HG03103 (cell line): ENCODE results near the gene SHROOM3.

Experiments
- ATAC-seq: cut with Tn5 transposase; IDR thresholded peaks from one replicate; pipeline ENCODE4 v1.9.1; 2021; ENCODE audit warnings: low read depth; ENCODE audit not compliant: unreplicated experiment

Gene SHROOM3

GRCh38 chr4:76757418-76757939, 322.4 kb downstream of the SHROOM3 start:
- ATAC-seq: no peak

DNA sequence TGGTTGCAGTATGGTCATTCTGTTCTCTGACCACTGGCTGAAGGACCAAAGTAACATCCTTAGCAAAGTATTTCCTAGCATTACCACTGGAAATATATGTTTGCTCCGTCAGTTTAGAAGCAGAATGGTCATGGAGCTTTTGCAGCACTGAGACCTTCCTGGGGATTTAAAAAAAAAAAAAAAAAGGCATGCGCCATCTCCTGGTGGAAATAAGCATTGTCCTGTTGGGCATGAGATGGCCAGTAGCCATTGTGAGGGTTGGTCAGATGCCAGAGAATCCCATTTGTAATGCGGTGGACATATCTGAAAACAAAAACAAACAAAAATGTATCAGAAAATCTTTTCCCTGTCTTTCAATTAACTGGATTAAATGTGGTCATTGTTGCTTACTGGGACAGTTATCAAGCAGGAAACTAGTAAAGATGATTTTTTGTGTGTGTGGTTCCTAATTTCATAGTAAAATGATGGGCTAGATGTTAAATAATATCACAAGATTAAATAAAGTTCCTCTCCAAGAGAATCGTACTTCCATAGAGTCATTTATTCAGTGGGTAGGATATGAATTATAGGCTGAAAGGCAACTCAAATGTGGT, 323.4 kb downstream of the SHROOM3 start:
- no peak for ATAC-seq

- ATAC-seq: no peak
Observed at GRCh38 chr4:76758996-76759395, 324.0 kb downstream of the SHROOM3 start.

DNA sequence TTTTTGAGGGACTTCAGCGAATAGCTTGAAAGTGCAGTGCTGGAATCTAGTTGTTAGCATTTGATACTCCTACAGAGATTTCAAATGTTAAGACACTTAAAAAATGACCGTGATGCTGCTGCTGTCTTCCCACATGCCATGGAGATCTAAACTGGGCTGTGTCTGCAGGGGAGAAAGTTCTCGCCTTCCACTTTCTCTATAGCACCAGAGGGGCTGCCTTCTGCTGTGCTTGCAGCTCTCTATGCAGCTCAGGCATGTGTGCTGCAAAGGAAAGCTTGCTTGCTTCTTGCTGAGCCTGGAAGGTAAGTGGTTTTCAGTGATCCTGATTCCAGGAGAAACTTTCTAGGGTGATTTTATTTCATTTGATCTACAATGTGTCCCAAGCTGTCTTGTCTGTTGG, 325.2 kb downstream of the SHROOM3 start:
- no peak for ATAC-seq

DNA sequence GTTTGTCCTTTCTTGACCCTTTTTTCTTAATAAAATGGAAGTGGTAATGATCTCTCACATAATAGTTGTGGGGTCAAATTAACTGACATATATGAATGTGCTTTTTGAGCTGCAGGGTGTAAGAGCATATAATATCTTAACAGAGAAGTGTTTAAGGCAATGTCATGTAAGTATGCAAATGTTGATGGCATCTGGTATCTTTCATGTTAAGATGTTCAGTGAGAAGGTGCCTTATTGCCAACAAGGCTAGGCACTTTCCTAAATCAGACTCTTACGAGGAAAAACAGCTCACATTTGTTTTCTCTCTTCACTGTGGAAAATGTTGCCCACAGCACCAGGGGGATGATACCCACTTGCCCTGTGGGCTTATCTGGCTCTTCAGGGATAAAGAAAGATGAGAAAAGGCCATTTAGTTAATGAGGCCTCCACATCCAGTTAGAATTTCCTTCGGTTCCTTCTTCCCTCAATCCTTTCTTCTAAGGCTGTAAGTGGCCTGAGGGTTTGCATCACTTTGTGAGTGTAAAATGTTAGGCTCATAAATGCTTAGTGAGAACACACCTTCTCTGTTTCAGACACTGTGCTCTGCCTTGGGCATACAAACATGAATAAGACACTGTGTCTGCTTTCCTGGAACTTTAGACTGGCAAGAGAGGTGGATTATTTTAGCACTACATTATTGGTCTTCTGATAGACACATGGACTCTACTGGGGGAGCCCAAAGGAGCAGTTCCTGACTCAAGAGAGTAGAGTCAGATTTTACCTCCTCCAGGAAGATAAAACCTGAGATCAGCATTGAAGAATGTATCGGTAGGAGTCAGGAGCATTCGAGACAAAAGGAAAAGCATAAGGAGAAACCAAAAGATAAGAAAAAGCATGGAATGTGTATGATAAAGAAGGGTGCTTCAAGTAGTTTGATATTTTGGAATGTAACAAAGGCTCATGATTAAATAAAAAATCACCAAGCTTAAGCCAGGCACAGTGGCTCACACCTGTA, 327.4 kb downstream of the SHROOM3 start:
- no peak for ATAC-seq

DNA sequence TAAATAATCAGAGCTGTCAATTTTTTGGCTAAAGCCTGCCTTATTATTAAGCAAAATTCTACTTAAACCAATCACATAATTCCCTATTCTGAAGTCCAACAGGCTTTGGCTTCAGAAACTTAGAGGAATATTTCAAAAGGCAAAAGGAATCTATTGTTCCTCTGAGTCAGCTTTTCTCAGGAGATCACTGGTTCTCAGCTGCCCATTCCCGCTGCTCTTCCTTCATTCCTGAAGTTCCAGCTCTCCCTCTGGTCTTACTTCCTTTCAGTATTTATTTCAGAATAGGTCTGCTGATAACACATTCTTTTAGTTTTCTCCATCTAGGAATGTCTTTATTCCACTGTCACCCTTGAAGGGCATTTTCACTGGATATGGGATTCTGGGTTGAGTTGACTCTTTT, 329.2 kb downstream of the SHROOM3 start:
- ATAC-seq: no peak

DNA sequence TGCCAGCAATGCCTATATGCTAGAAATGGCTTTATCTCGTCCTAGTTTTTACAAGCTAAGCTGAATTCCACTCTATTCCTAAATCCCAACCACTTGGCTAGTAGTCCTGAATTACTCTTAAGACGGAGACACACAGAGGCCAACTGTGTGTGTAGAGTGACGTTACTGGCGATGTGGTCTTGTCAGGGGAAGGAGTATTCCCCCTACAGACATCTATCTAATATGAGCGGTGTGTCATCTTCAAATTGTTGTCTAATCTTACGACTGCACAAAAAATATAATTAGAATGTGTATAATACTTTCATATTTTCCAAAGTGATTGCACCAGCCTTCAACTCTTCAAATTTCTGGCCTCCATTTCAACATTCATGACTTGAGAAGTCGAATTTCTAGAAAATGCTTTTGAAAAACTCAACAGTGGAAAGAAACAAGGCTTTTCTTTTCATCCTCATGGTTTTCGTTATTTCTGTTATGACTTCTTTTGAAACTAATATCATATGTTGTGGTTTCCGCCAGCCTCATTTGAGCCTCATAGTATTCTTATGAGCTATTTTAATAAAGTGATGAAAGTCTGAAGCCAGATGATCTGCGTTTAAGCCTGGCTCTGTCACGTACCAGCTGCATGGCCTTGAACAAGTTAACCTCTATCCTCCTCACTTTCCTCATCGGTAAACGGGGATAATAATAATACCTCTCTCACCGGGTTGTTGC, 330.6 kb downstream of the SHROOM3 start:
- ATAC-seq: no peak

GRCh38 chr4:76767983-76768382, 333.0 kb downstream of the SHROOM3 start:
- ATAC-seq: no peak

- peak; percentile 63 for ATAC-seq
Observed at GRCh38 chr4:76772498-76773106, 337.6 kb downstream of the SHROOM3 start.

DNA sequence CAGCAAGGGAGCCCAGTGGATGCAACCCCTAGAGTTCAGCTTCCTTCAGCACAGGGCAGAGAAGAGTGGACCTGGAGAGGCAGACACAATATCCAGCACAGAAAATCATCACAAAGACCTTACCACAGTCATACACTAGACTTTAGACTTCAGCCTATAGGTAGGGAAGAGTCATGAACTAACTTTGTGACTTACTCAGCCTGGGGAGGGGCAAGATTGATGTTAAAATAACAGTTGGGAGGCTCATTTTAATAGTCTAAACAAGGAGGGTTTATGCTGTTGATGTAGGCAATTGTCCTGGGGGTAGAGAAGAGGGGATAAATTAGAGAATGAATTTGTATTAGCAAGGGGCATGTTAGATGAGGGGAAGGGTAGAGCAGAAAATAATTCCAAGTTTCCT, 338.7 kb downstream of the SHROOM3 start:
- no peak for ATAC-seq

DNA sequence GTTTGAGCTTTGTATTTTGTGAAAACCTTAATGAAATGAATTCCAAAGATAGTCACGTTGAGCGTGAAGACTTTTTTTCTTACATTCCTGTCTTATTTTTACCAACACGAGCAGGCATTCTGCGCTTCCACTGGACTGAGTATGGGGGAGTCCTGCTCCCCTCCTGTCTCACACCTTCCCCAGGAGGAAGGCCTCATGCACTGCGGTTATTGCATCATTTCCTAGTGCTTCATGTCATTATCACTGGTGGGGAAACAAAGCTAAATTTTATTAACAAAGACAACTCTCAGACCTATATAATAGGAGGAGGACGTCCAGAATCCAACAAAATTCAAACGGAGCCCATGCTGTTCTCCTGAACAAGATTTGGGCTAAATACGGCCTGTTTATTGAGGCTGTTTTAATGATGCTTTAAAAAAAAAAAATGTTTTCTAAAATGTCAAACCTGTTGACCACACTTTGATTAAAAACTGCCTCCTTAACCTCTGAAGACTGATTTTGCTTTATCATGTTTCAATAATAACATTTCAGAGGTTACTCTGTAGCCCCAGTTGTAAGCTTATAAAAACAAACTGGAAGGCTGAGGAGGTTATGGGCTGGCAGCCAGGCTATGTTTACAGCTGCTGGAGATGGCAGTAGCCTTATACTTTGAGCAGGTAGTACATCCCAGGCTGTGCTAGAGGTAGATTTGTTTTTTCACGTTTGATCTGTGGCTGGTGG, 344.9 kb downstream of the SHROOM3 start:
- no peak for ATAC-seq

- ATAC-seq: no peak
Observed at GRCh38 chr4:76780781-76781697, 346.0 kb downstream of the SHROOM3 start.

GRCh38 chr4:76781698-76782595, 346.9 kb downstream of the SHROOM3 start:
- ATAC-seq: no peak

DNA sequence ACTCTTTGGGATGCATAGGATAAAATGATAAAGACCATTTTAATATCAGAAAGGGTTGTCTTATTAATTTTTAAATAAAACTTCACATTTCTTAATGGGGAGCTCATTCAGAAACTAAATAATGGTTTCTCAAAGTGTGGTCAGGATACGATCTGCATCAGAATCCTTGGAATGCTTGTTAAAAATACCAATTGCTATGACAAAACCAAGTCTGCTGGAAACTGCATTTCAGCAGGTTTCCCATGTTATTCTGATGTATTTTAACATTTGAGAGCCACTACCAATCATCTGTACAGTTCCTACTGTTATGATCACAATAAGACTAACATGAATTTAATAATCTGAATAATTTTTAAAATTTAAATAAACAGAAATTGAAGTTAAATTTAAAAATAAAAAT, 347.8 kb downstream of the SHROOM3 start:
- no peak for ATAC-seq

- ATAC-seq: no peak
Observed at GRCh38 chr4:76783836-76784235, 348.8 kb downstream of the SHROOM3 start.

DNA sequence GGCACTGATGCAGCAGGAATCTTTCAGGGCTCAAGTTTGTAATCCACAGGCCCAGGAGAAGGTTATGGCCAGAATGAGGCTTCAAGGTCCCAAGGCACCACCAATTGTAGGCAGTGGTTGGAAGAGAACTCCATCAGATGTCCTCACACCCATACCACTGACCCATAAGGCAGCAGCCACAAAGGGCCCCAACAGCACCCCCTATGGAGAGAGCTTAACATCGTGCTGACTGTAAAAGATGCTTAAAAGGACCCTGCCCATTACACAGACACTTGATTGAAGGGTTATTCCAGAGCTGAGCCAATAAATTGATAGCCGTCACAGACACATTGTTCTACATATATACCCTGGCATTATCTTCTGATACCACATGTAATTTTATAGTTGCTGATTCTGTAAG, 349.2 kb downstream of the SHROOM3 start:
- ATAC-seq: no peak

DNA sequence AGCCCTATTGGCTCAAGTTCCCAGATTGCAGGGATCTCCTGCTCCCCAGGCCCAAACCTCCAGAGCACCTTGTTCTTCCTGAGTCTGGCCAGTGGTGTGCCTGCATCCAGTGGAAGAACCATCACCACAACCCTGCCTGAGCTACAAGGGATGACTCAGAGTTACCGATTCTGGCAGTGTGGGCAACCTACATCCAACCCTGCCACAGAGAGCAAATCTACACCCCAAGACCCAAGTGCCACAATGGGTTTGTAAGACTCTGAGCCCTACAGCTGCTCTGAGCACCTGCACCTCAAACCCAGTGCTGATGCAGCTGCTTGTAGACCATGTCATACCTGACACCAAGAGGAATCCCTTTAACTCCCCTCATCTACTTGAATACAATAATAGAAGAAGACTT, 352.9 kb downstream of the SHROOM3 start:
- ATAC-seq: no peak

DNA sequence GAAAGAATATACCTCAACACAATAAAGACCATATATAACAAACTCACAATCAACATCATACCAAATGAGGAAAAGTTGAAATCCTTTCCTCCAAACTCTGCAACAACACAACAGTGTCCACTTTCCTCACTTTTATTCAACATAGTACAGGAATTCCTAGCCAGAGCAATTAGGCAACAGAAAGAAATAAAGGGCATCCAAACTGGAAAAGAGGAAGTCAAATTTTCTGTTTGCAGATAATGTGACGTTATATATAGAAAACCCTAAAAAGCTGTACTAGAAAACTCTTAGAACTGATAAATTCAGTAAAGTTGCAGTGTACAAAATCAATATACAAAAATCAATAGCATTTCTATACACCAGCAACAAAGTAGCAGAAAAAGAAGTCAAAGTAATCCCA, 355.3 kb downstream of the SHROOM3 start:
- ATAC-seq: no peak
